ENCODE measurements around the gene MAD1L1. TPM values are rescaled to one million over a fixed set of nuclear protein-coding genes. Genes with fewer than 3 reads are reported as not detected.

MAD1L1 gene
- total and polyA plus RNA-seq, 2 donors (not counting 1 experiment from before 2014, with no cell fraction given): 9.8 to 29.4 TPM

DNA sequence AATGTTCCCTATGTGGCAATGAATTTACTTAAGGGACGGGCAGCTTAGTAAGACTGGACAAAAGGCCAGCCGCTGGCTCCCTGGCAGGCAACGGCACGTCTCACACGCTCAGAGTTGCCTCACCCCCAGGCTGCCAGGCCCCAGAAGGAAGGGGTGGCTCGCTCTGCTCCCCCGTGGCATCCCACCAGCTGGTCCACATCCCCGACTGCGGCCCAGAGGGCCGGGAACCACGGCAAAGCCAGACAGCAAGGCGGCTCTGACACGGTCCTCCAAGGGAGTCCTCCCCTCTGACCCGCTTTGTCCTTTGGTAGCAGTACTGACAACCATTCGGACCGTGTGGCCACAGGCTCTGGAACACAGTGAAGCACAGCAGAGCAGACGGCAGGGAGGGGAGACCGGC is 43.4 kb upstream of the MAD1L1 start:
- H3K4me2 ChIP-seq (ENCODE audit: extremely low read depth, insufficient read depth, low read length): no peak overlapping the region
- no peak overlapping the region for H2AFZ ChIP-seq (ENCODE audit: low read length)
- H3K4me1 ChIP-seq (ENCODE audit: control insufficient read depth, extremely low read depth, insufficient read depth, low read length): peaks cover 2% of the 10 kb centered on the region
- peaks cover 2% of the 10 kb centered on the region for H3K36me3 ChIP-seq (ENCODE audit: control insufficient read depth, insufficient read depth, low read length)
- TF ChIP-seq, protein P1, sequence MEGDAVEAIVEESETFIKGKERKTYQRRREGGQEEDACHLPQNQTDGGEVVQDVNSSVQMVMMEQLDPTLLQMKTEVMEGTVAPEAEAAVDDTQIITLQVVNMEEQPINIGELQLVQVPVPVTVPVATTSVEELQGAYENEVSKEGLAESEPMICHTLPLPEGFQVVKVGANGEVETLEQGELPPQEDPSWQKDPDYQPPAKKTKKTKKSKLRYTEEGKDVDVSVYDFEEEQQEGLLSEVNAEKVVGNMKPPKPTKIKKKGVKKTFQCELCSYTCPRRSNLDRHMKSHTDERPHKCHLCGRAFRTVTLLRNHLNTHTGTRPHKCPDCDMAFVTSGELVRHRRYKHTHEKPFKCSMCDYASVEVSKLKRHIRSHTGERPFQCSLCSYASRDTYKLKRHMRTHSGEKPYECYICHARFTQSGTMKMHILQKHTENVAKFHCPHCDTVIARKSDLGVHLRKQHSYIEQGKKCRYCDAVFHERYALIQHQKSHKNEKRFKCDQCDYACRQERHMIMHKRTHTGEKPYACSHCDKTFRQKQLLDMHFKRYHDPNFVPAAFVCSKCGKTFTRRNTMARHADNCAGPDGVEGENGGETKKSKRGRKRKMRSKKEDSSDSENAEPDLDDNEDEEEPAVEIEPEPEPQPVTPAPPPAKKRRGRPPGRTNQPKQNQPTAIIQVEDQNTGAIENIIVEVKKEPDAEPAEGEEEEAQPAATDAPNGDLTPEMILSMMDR (conservative IDR thresholded peaks at IDR 0.05 in 1 of 2, IDR thresholded peaks at IDR 0.05 in 1 of 2; ENCODE audit: low read depth in 1 of 2, low read length in 2 of 2): no peak
- no peak for TF ChIP-seq EZH2 (IDR thresholded peaks at IDR 0.05; ENCODE audit: low read length, missing control alignments)
- H4K20me1 ChIP-seq (ENCODE audit: control insufficient read depth, extremely low read depth, insufficient read depth, low read length): no peaks in the 10 kb centered on the region
- H3K9me3 ChIP-seq (ENCODE audit: control insufficient read depth, insufficient read depth, low read depth, low read length): no peaks in the 10 kb centered on the region
- H3K9ac ChIP-seq (ENCODE audit: insufficient read depth, low read length): no peak overlapping the region
- no peak overlapping the region for H3K4me3 ChIP-seq (replicated peaks in 1 of 4; ENCODE audit: control extremely low read depth in 1 of 4, insufficient read depth in 1 of 4, low read depth in 3 of 4, low read length in 4 of 4)
- DNase-seq (ENCODE audit: low read depth in 2 of 2): no peak
- no peaks in the 10 kb centered on the region for H3K27me3 ChIP-seq (ENCODE audit: control insufficient read depth, insufficient read depth, low read length)
- H3K27ac ChIP-seq (ENCODE audit: insufficient read depth, low read length): no peak overlapping the region
- H3K79me2 ChIP-seq (ENCODE audit: control insufficient read depth, insufficient read depth, low read length): peaks cover 2% of the 10 kb centered on the region

DNA sequence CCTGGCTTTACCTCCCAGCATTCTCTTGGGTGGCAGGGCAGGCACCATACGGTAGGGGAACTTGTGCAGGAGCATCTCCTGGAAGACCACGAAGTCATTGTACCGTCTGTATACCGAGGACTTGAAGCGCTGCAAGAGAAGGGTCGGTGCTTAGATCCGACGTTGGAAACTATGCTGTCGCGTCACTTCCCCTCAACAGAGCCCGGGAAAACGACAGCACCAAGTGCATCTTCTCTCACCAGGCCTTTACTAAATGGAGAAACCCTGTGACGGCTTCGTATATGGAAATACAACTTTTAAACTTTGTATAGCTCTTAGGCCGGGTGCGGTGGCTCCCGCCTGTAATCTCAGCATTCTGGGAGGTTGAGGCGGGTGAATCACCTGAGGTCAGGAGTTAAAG is 42.4 kb upstream of the MAD1L1 start:
- H3K27ac ChIP-seq (ENCODE audit: insufficient read depth, low read length): no peak overlapping the region
- H3K4me3 ChIP-seq (replicated peaks in 1 of 4; ENCODE audit: control extremely low read depth in 1 of 4, insufficient read depth in 1 of 4, low read depth in 3 of 4, low read length in 4 of 4): no peak overlapping the region
- H3K4me1 ChIP-seq (ENCODE audit: control insufficient read depth, extremely low read depth, insufficient read depth, low read length): peaks cover 2% of the 10 kb centered on the region
- no peak overlapping the region for H3K9ac ChIP-seq (ENCODE audit: insufficient read depth, low read length)
- no peak for DNase-seq (ENCODE audit: low read depth in 2 of 2)
- no peaks in the 10 kb centered on the region for H3K9me3 ChIP-seq (ENCODE audit: control insufficient read depth, insufficient read depth, low read depth, low read length)
- no peaks in the 10 kb centered on the region for H3K27me3 ChIP-seq (ENCODE audit: control insufficient read depth, insufficient read depth, low read length)
- peaks cover 2% of the 10 kb centered on the region for H3K36me3 ChIP-seq (ENCODE audit: control insufficient read depth, insufficient read depth, low read length)
- peaks cover 2% of the 10 kb centered on the region for H3K79me2 ChIP-seq (ENCODE audit: control insufficient read depth, insufficient read depth, low read length)
- no peaks in the 10 kb centered on the region for H4K20me1 ChIP-seq (ENCODE audit: control insufficient read depth, extremely low read depth, insufficient read depth, low read length)
- H3K4me2 ChIP-seq (ENCODE audit: extremely low read depth, insufficient read depth, low read length): no peak overlapping the region
- no peak overlapping the region for H2AFZ ChIP-seq (ENCODE audit: low read length)
- TF ChIP-seq EZH2 (IDR thresholded peaks at IDR 0.05; ENCODE audit: low read length, missing control alignments): no peak
- TF ChIP-seq, protein P1 (conservative IDR thresholded peaks at IDR 0.05 in 1 of 2, IDR thresholded peaks at IDR 0.05 in 1 of 2; ENCODE audit: low read depth in 1 of 2, low read length in 2 of 2): no peak

DNA sequence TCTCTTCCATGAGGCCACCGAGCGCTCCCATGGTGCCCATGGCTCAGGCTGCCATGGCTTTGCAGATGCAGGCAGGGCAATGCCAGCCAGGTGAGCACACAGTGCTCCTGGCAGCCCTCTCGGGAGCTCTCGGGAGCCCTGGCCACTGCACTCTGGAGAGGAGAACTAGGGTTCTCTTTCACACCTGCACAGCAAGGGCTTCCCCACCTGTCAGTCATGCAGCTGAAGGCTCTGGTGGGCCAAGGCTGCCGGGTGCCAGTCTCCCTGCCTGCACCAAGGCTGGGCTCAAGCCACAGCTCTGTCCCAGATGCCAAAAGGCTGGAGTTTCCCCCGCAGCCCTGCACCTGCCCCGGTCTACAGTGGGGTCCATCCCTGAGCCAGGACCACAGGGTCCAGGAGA is 41.9 kb upstream of the MAD1L1 start:
- Histone ChIP-seq H2AFZ (ENCODE audit: low read length) (no peak overlapping the region), H3K27me3 (ENCODE audit: control insufficient read depth, insufficient read depth, low read length) (no peaks in the 10 kb centered on the region), H3K4me1 (ENCODE audit: control insufficient read depth, extremely low read depth, insufficient read depth, low read length) (peaks cover under 1% of the 10 kb centered on the region), H3K36me3 (ENCODE audit: control insufficient read depth, insufficient read depth, low read length) (peaks cover 2% of the 10 kb centered on the region), H3K9me3 (ENCODE audit: control insufficient read depth, insufficient read depth, low read depth, low read length) (no peaks in the 10 kb centered on the region), H3K79me2 (ENCODE audit: control insufficient read depth, insufficient read depth, low read length) (peaks cover 2% of the 10 kb centered on the region), H3K4me3 (replicated peaks in 1 of 4; ENCODE audit: control extremely low read depth in 1 of 4, insufficient read depth in 1 of 4, low read depth in 3 of 4, low read length in 4 of 4) (no peak overlapping the region), H3K27ac (ENCODE audit: insufficient read depth, low read length) (no peak overlapping the region), H3K9ac (ENCODE audit: insufficient read depth, low read length) (no peak overlapping the region), H4K20me1 (ENCODE audit: control insufficient read depth, extremely low read depth, insufficient read depth, low read length) (no peaks in the 10 kb centered on the region), H3K4me2 (ENCODE audit: extremely low read depth, insufficient read depth, low read length) (no peak overlapping the region)
- no peak for DNase-seq (ENCODE audit: low read depth in 2 of 2)
- TF ChIP-seq, protein P1 (conservative IDR thresholded peaks at IDR 0.05 in 1 of 2, IDR thresholded peaks at IDR 0.05 in 1 of 2; ENCODE audit: low read depth in 1 of 2, low read length in 2 of 2): no peak
- TF ChIP-seq EZH2 (IDR thresholded peaks at IDR 0.05; ENCODE audit: low read length, missing control alignments): no peak

Data from fibroblast of lung (primary cell).